ENCODE data around the gene ABAT.

GRCh38 chr16:8761078-8761477 is 86.7 kb downstream of the ABAT start:
- TF ChIP-seq POLR2A (IDR thresholded peaks at IDR 0.05; ENCODE audit: low read depth) (no peak), POLR2AphosphoS5 (IDR thresholded peaks at IDR 0.05) (no peak)

Measured in esophagus muscularis mucosa (tissue), 2 donors.